H1 (cell line): ENCODE data around the gene ARPC2. TPM values are rescaled to one million over a fixed set of nuclear protein-coding genes. Genes with fewer than 3 reads are reported as not detected.

ENCODE experiments used
- CTBP2 ChIP-seq: IDR thresholded peaks from 2 replicates; pipeline ENCODE4 v1.7.0; 2011; ENCODE audit warnings: borderline replicate concordance, mild to moderate bottlenecking, moderate library complexity, mixed read lengths, low read length; ENCODE audit not compliant: insufficient read depth, insufficient read length
- EZH2 ChIP-seq: fragments of 200-600 bp; sonication (generic); IDR thresholded peaks from 2 replicates; pipeline ENCODE4 v1.7.1; 2012; ENCODE audit warnings: low read depth, mild to moderate bottlenecking, moderate library complexity, low read length, inconsistent platforms; ENCODE audit not compliant: severe bottlenecking
- FOSL1 ChIP-seq: IDR thresholded peaks from 2 replicates; pipeline ENCODE4 v1.6.1; 2011; ENCODE audit warnings: mild to moderate bottlenecking, low read depth, low read length, moderate library complexity; ENCODE audit not compliant: insufficient read depth
- PHF8 ChIP-seq: fragments of 200-600 bp; sonication (generic); conservative IDR thresholded peaks from 2 replicates; pipeline ENCODE4 v1.7.1; 2012; ENCODE audit warnings: low read depth, mild to moderate bottlenecking, inconsistent platforms, low read length, moderate library complexity
- RAD21 ChIP-seq, 2 experiments: IDR thresholded peaks in 1 of 2; conservative IDR thresholded peaks in 1 of 2; 2 replicates each; pipeline ENCODE4 v1.6.1; 2011; ENCODE audit warnings: low read depth in 2 of 2, low read length in 2 of 2, improper control_type of control experiment in 1 of 2, inconsistent platforms in 1 of 2, mild to moderate bottlenecking in 1 of 2, moderate library complexity in 1 of 2
- RFX5 ChIP-seq: IDR thresholded peaks from 2 replicates; pipeline ENCODE4 v1.6.1; 2011; ENCODE audit warnings: low read depth, low read length, improper control_type of control experiment, borderline replicate concordance
- RNF2 ChIP-seq: fragments of 200-900, 300-1000 bp; sonication (generic); IDR thresholded peaks from 2 replicates; pipeline ENCODE4 v1.7.1; 2016; ENCODE audit warnings: borderline replicate concordance, low read depth, mild to moderate bottlenecking, antibody characterized with exemption, low read length; ENCODE audit not compliant: poor library complexity, severe bottlenecking; ENCODE audit errors: missing control alignments
- SIN3A ChIP-seq, 2 experiments: IDR thresholded peaks in 1 of 2; conservative IDR thresholded peaks in 1 of 2; 2 replicates each; pipeline ENCODE4 v1.6.1; 2011 to 2012; ENCODE audit warnings: low read length in 2 of 2, improper control_type of control experiment in 1 of 2, low read depth in 1 of 2, mild to moderate bottlenecking in 1 of 2
- polyA plus RNA-seq, 7 experiments: library from polyadenylated mRNA; depleted of rRNA in 3 of 7; stranded (reverse) in 5 of 7; unstranded in 2 of 7; fragments of >200 nt in 5 of 7; fragments of 200-250 nt in 2 of 7; gene quantifications; 1 replicate in 5 of 7; 2 replicates in 1 of 7; 4 replicates in 1 of 7; pipeline versions ENCODE4 v1.2.1 to v1.2.3, GENCODE V29; 2011 to 2013; ENCODE audit warnings: missing spikeins in 2 of 7, mixed read lengths in 2 of 7
- total RNA-seq: library from RNA; stranded (reverse); fragmentation: NEBNext Ultra II Directional; extraction: Animal tissue kit (Norgen Biotek cat#: 25700); gene quantifications from 2 replicates; pipeline ENCODE4 v1.2.1, GENCODE V29; 2021
- TF ChIP-seq, protein P1 (sequence below): fragments of 300-600 bp; sonication (generic); IDR thresholded peaks from 2 replicates; pipeline ENCODE4 v1.7.1; 2012; ENCODE audit warnings: low read length, moderate library complexity, mild to moderate bottlenecking, inconsistent platforms; ENCODE audit not compliant: insufficient replicate concordance

Gene ARPC2
- total and polyA plus RNA-seq, 2 of the 8 experiments (the other 6 are each of a cell fraction or from before 2014, with no cell fraction given) = 174 to 195 TPM

DNA sequence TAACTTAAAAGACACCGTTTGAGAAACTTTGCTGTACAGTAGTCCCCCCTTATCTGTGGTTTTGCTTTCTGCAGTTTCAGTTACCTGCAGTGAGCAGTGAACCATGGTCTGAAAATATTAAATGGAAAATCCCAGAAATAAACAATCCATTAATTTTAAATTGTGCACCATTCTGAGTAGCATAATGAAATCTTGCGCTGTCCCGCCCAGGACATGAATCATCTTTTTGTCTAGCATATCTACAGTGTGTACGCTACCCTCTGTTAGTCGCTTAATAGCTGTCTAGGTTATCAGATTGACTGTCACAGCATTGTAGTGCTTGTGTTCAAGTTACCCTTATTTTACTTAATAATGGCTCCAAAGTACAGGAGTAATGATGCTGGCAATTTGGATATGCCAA lies 6.1 kb downstream of the ARPC2 start (continued):
- TF ChIP-seq, protein P1, sequence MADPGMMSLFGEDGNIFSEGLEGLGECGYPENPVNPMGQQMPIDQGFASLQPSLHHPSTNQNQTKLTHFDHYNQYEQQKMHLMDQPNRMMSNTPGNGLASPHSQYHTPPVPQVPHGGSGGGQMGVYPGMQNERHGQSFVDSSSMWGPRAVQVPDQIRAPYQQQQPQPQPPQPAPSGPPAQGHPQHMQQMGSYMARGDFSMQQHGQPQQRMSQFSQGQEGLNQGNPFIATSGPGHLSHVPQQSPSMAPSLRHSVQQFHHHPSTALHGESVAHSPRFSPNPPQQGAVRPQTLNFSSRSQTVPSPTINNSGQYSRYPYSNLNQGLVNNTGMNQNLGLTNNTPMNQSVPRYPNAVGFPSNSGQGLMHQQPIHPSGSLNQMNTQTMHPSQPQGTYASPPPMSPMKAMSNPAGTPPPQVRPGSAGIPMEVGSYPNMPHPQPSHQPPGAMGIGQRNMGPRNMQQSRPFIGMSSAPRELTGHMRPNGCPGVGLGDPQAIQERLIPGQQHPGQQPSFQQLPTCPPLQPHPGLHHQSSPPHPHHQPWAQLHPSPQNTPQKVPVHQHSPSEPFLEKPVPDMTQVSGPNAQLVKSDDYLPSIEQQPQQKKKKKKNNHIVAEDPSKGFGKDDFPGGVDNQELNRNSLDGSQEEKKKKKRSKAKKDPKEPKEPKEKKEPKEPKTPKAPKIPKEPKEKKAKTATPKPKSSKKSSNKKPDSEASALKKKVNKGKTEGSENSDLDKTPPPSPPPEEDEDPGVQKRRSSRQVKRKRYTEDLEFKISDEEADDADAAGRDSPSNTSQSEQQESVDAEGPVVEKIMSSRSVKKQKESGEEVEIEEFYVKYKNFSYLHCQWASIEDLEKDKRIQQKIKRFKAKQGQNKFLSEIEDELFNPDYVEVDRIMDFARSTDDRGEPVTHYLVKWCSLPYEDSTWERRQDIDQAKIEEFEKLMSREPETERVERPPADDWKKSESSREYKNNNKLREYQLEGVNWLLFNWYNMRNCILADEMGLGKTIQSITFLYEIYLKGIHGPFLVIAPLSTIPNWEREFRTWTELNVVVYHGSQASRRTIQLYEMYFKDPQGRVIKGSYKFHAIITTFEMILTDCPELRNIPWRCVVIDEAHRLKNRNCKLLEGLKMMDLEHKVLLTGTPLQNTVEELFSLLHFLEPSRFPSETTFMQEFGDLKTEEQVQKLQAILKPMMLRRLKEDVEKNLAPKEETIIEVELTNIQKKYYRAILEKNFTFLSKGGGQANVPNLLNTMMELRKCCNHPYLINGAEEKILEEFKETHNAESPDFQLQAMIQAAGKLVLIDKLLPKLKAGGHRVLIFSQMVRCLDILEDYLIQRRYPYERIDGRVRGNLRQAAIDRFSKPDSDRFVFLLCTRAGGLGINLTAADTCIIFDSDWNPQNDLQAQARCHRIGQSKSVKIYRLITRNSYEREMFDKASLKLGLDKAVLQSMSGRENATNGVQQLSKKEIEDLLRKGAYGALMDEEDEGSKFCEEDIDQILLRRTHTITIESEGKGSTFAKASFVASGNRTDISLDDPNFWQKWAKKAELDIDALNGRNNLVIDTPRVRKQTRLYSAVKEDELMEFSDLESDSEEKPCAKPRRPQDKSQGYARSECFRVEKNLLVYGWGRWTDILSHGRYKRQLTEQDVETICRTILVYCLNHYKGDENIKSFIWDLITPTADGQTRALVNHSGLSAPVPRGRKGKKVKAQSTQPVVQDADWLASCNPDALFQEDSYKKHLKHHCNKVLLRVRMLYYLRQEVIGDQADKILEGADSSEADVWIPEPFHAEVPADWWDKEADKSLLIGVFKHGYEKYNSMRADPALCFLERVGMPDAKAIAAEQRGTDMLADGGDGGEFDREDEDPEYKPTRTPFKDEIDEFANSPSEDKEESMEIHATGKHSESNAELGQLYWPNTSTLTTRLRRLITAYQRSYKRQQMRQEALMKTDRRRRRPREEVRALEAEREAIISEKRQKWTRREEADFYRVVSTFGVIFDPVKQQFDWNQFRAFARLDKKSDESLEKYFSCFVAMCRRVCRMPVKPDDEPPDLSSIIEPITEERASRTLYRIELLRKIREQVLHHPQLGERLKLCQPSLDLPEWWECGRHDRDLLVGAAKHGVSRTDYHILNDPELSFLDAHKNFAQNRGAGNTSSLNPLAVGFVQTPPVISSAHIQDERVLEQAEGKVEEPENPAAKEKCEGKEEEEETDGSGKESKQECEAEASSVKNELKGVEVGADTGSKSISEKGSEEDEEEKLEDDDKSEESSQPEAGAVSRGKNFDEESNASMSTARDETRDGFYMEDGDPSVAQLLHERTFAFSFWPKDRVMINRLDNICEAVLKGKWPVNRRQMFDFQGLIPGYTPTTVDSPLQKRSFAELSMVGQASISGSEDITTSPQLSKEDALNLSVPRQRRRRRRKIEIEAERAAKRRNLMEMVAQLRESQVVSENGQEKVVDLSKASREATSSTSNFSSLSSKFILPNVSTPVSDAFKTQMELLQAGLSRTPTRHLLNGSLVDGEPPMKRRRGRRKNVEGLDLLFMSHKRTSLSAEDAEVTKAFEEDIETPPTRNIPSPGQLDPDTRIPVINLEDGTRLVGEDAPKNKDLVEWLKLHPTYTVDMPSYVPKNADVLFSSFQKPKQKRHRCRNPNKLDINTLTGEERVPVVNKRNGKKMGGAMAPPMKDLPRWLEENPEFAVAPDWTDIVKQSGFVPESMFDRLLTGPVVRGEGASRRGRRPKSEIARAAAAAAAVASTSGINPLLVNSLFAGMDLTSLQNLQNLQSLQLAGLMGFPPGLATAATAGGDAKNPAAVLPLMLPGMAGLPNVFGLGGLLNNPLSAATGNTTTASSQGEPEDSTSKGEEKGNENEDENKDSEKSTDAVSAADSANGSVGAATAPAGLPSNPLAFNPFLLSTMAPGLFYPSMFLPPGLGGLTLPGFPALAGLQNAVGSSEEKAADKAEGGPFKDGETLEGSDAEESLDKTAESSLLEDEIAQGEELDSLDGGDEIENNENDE = no peak
- no peak for TF ChIP-seq EZH2
- no peak for TF ChIP-seq SIN3A (conservative IDR thresholded peaks at IDR 0.05 in 1 of 2, IDR thresholded peaks at IDR 0.05 in 1 of 2; ENCODE audit: low read depth in 1 of 2, low read length in 2 of 2)
- no peak for TF ChIP-seq CTBP2
- TF ChIP-seq RAD21 (IDR thresholded peaks at IDR 0.05 in 1 of 2, conservative IDR thresholded peaks at IDR 0.05 in 1 of 2; ENCODE audit: low read depth in 2 of 2, low read length in 2 of 2) = no peak
- no peak for TF ChIP-seq RFX5
- no peak for TF ChIP-seq FOSL1
- no peak for TF ChIP-seq PHF8
- no peak for TF ChIP-seq RNF2
